B cell (primary cell): ENCODE results near the gene CASP5. TPM values are rescaled to one million over a fixed set of nuclear protein-coding genes. Genes with fewer than 3 reads are reported as not detected.
"Not testable (repeated sequence)": the region's sequence is repeated elsewhere in the genome, so short reads cannot be mapped to it uniquely, and the experiment has no call there.

ENCODE experiments used
- ATAC-seq: fragments of 200-7000 bp; cut with Tn5 transposase; one replicate; pipeline ENCODE4 v1.10.0; 2021; ENCODE audit warnings: low read depth, mild to moderate bottlenecking, moderate number of reproducible peaks, moderate library complexity
- CTCF ChIA-PET: fragments of 350-600 bp; sonication (Branson Sonifier 250); formaldehyde crosslinking; loops from one replicate; lab custom pipeline; 2021; ENCODE audit warnings: antibody characterized with exemption, inconsistent platforms; lab: Charles Lee
- POLR2A ChIA-PET: fragments of 350-600 bp; sonication (Branson Sonifier 250); formaldehyde crosslinking; loops from one replicate; lab custom pipeline; 2021; ENCODE audit warnings: antibody characterized with exemption; lab: Charles Lee
- DNase-seq: peaks from one replicate; pipeline ENCODE4 v3.0.0; 2013
- H2AFZ ChIP-seq: 2 replicates; pipeline ENCODE4 v1.6.1; 2012; ENCODE audit warnings: mild to moderate bottlenecking, low read depth, low read length; ENCODE audit not compliant: insufficient read depth, poor library complexity, severe bottlenecking
- H3K27ac ChIP-seq, 2 donors: 1 replicate in 1 of 2; 2 replicates in 1 of 2; pipeline ENCODE4 v1.5.1; 2012 to 2013; ENCODE audit warnings: low read length in 2 of 2, mild to moderate bottlenecking in 2 of 2, moderate library complexity in 1 of 2
- H3K27me3 ChIP-seq, 4 experiments: fragments of 200-600 bp in 1 of 4; sonication (generic) in 1 of 4; replicated peaks in 1 of 4; 1 replicate in 2 of 4; 2 replicates in 2 of 4; pipeline versions ENCODE4 v1.6.1 to v1.7.0; 2013 to 2016; ENCODE audit warnings: low read length in 3 of 4, mild to moderate bottlenecking in 2 of 4, mixed read lengths in 1 of 4, moderate library complexity in 1 of 4; ENCODE audit not compliant: insufficient read depth in 4 of 4, control insufficient read depth in 3 of 4; ENCODE audit errors: control extremely low read depth in 1 of 4
- H3K36me3 ChIP-seq, 2 experiments: replicated peaks in 1 of 2; 1 replicate in 1 of 2; 2 replicates in 1 of 2; pipeline versions ENCODE4 v1.6.1 to v1.7.1; 2013; ENCODE audit warnings: low read length in 1 of 2; ENCODE audit not compliant: insufficient read depth in 2 of 2, control insufficient read depth in 1 of 2; ENCODE audit errors: control extremely low read depth in 1 of 2, extremely low read depth in 1 of 2
- H3K4me1 ChIP-seq, 2 donors: fragments of 200-600 bp in 1 of 2; sonication (generic) in 1 of 2; 1 replicate in 1 of 2; 2 replicates in 1 of 2; pipeline versions ENCODE4 v1.5.1 to v1.6.1; 2013 to 2017; ENCODE audit warnings: low read length in 2 of 2; ENCODE audit not compliant: control insufficient read depth in 2 of 2, insufficient read depth in 2 of 2
- H3K4me2 ChIP-seq: replicated peaks from 2 replicates; pipeline ENCODE3; 2012; ENCODE audit warnings: mild to moderate bottlenecking, low read depth, low read length; ENCODE audit not compliant: poor library complexity, severe bottlenecking
- H3K4me3 ChIP-seq, 5 experiments: fragments of 200-600 bp in 1 of 5; sonication (generic) in 1 of 5; 1 replicate in 3 of 5; 2 replicates in 2 of 5; pipeline versions ENCODE4 v1.5.1 to v1.7.0; 2011 to 2016; ENCODE audit warnings: low read length in 4 of 5, mild to moderate bottlenecking in 4 of 5, low read depth in 2 of 5, control low read depth in 1 of 5, moderate library complexity in 1 of 5; ENCODE audit not compliant: insufficient read depth in 1 of 5; ENCODE audit errors: control extremely low read depth in 1 of 5, extremely low read depth in 1 of 5
- H3K79me2 ChIP-seq: fragments of 200-600 bp; sonication (generic); one replicate; pipeline ENCODE4 v1.6.0; 2016; ENCODE audit warnings: low read length; ENCODE audit not compliant: control insufficient read depth, insufficient read depth
- H3K9ac ChIP-seq: fragments of 200-600 bp; sonication (generic); 2 replicates; pipeline ENCODE4 v1.6.1; 2017; ENCODE audit warnings: mild to moderate bottlenecking, low read length, moderate library complexity
- H3K9me3 ChIP-seq, 3 donors: one replicate each; pipeline versions ENCODE4 v1.6.1 to v1.7.1; 2013; ENCODE audit warnings: low read length in 2 of 3; ENCODE audit not compliant: control insufficient read depth in 2 of 3, insufficient read depth in 1 of 3; ENCODE audit errors: control extremely low read depth in 1 of 3
- H4K20me1 ChIP-seq: 2 replicates; pipeline ENCODE4 v1.6.0; 2012; ENCODE audit warnings: mild to moderate bottlenecking, low read length; ENCODE audit not compliant: insufficient read depth, control insufficient read depth, poor library complexity, severe bottlenecking
- H3K27ac Mint-ChIP-seq: one replicate; pipeline ENCODE4 v1.8.0; 2021; ENCODE audit warnings: mixed read lengths
- H3K27me3 Mint-ChIP-seq: one replicate; pipeline ENCODE4 v1.8.0; 2021; ENCODE audit warnings: mixed read lengths
- H3K4me1 Mint-ChIP-seq: one replicate; pipeline ENCODE4 v1.8.0; 2021; ENCODE audit warnings: mixed read lengths
- H3K4me3 Mint-ChIP-seq: one replicate; pipeline ENCODE4 v1.8.0; 2021; ENCODE audit warnings: mixed read lengths
- H3K9me3 Mint-ChIP-seq: one replicate; pipeline ENCODE4 v1.8.0; 2022; ENCODE audit warnings: mixed read lengths; ENCODE audit not compliant: insufficient read depth
- CTCF ChIP-seq: fragments of 200-600 bp; IDR thresholded peaks from one replicate; pipeline ENCODE4 v1.8.0; 2022; ENCODE audit warnings: antibody characterized with exemption, mild to moderate bottlenecking
- EZH2 ChIP-seq: IDR thresholded peaks from 2 replicates; pipeline ENCODE4 v1.6.1; 2012; ENCODE audit warnings: borderline replicate concordance, low read depth, mild to moderate bottlenecking, moderate library complexity, low read length; ENCODE audit not compliant: insufficient read depth, poor library complexity, severe bottlenecking
- WGBS: methylation state at CpG from one replicate; pipeline ENCODE4 v1.1.5; 2013; ENCODE audit warnings: missing lambda C conversion rate; ENCODE audit not compliant: insufficient coverage; 5-methylcytosine and 5-hydroxymethylcytosine counted together
- intact Hi-C: fragments of 100-400 bp; cut with micrococcal nuclease; formaldehyde crosslinking; loops from one replicate; pipeline ENCODE4 v1.10.0; 2022
- polyA plus RNA-seq: library from polyadenylated mRNA; depleted of rRNA; stranded (reverse); fragments of >200 nt; gene quantifications from 2 replicates; pipeline ENCODE4 v1.2.3, GENCODE V29; 2012
- total RNA-seq, 2 donors: library from RNA; stranded (reverse); fragments of 120-200 nt in 1 of 2; gene quantifications; 1 replicate in 1 of 2; 2 replicates in 1 of 2; pipeline versions ENCODE4 v1.2.3 to v1.2.4, GENCODE V29; 2013 to 2022

CASP5 gene
- total and polyA plus RNA-seq, 2 donors (not counting 1 experiment from before 2014, with no cell fraction given), result 0.09 TPM; not detected in 1

DNA sequence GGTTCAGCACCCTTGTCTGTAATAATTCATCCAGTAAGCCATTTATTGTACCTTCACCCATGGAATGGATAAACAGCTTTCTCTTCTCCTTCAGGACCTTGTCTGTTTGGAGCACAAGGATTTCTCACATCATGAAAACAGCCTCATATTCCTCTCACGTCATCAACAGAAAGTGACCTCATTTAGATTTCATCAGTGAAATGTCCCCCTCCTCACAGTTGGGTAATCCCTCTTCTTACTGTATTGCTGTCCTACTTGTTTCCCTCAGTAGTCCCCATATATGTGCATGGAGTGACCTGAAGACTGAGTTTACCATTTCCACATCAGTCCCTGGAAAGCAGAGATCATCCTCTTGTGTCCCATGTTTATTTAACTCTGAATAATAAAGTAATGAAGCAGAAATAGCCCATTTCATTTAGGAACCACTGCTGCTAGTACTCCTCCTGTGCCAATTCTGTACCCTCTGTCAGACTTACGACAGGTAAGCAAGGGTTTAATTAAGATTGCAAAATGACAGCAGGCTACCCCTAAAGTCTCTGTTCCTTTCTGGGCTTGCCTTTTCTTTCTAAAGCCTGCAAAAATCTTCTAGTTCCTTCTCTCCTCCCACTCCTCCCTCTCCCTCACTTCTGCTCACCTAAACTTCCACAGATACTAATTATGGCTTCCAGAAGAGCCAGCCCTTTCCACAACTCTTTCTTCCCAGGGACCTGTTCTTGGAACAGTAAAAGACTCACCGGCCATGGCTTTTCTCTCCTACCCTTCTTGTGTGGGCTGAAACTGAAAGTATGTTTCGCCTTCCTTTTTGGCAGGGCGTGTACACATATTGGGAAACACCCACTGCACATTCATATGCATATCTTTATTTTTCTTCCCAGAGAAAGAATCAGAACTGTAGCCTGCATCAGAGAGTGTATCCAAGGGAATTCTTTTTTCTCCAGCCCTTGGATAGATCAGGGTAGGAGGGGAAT is 21.9 kb upstream of the CASP5 start, which contains the start of gene CARD16:
CARD16 (minus strand) TSS at position 779 of the 968 bp plus-strand sequence; CDS start at position 741, 38 bp downstream.
- Histone ChIP-seq H3K79me2 (peaks cover 37% of the 10 kb centered on the region), H3K27ac (peak within 1 kb of the TSS; percentile 68 to 75), H3K4me3 (peak within 1 kb of the TSS; percentile 59 to 95 (median 68)), H3K36me3 (peaks cover 0 to 18% of the 10 kb centered on the region in 2 experiments), H2AFZ (peak within 1 kb of the TSS; percentile 88), H3K4me1 (peaks cover 29 to 37% of the 10 kb centered on the region in 2 donors), H3K4me2 (peak within 1 kb of the TSS; percentile 70), H3K9ac (peak within 1 kb of the TSS; percentile 87)
- CTCF ChIA-PET, H4K20me1 ChIP-seq, H3K9me3 Mint-ChIP-seq, H3K9me3 ChIP-seq, POLR2A ChIA-PET, H3K27me3 ChIP-seq, H3K27me3 Mint-ChIP-seq: not testable (repeated sequence)
- Mint-ChIP-seq H3K27ac (peak within 1 kb of the TSS; percentile 92), H3K4me1 (peaks cover 42% of the 10 kb centered on the region), H3K4me3 (peak within 1 kb of the TSS; percentile 90)
- DNase-seq (peak; percentile 64), ATAC-seq (peak; percentile 93)
- 0% methylated on average over 1 of the region's 5 CpGs for WGBS
- intact Hi-C loops, result loop anchor here (10.0 kb wide), 1 partner anchor 250 kb away; no protein-coding TSS in a partner anchor

- no peak overlapping the region for H3K27ac Mint-ChIP-seq
- ATAC-seq, result no peak
- intact Hi-C loops, result loop anchor here (10.0 kb wide), 1 partner anchor 247 kb away; no protein-coding TSS in a partner anchor
- WGBS, result no CpG with 5 or more reads among the region's 3 CpGs
- no peaks in the 10 kb centered on the region for H3K9me3 Mint-ChIP-seq
- peaks cover 45% of the 10 kb centered on the region for H3K4me1 Mint-ChIP-seq
- Histone ChIP-seq H2AFZ (no peak overlapping the region), H3K4me3 (peak overlapping the region in 2 of 5 experiments; percentile 23 to 95), H3K27me3 (no peaks in the 10 kb centered on the region), H3K9me3 (peaks cover 0 to 7% (median 2%) of the 10 kb centered on the region in 3 donors), H3K4me1 (peaks cover 29 to 37% of the 10 kb centered on the region in 2 donors), H3K79me2 (peaks cover 37% of the 10 kb centered on the region), H3K9ac (no peak overlapping the region), H4K20me1 (no peaks in the 10 kb centered on the region), H3K27ac (no peak overlapping the region), H3K36me3 (peaks cover 0 to 24% of the 10 kb centered on the region in 2 experiments), H3K4me2 (peak overlapping the region; percentile 65)
- no peaks in the 10 kb centered on the region for H3K27me3 Mint-ChIP-seq
- ChIA-PET CTCF (no interaction called here), POLR2A (no interaction called here)
- no peak for TF ChIP-seq EZH2
- no peak for TF ChIP-seq CTCF
- no peak overlapping the region for H3K4me3 Mint-ChIP-seq
- no peak for DNase-seq
Observed at GRCh38 chr11:105042178-105042577, 19.2 kb upstream of the CASP5 start.
